SH-SY5Y (cell line): ENCODE data around the gene COMMD6.

Source experiments
- GATA2 ChIP-seq: IDR thresholded peaks from 2 replicates; pipeline ENCODE4 v1.6.1; 2011; ENCODE audit warnings: mild to moderate bottlenecking, low read depth, low read length
- GATA3 ChIP-seq: IDR thresholded peaks from 2 replicates; pipeline ENCODE4 v1.6.1; 2011; ENCODE audit warnings: low read depth, mild to moderate bottlenecking, low read length, moderate library complexity

DNA sequence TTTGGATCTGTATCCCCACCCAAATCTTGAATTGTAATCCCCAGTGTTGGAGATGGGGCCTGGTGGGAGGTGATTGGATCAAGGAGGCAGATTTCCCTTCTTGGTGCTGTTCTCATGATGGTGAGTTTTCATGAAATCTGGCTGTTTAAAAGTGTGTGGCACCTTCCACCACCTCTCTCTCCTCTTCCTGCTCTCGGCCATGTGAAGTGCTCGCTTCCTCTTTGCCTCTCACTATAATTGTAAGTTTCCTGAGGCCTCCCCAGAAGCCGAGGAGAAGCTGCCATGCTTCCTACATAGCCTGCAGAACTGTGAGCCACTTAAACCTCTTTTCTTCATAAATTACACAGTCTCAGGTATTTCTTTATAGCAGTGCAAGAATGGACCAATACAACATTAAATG, 15.7 kb downstream of the COMMD6 start:
- TF ChIP-seq GATA2 (no peak), GATA3 (no peak)
